Measurements from ENCODE around the gene CDC42EP2. TPM values are rescaled to one million over a fixed set of nuclear protein-coding genes. Genes with fewer than 3 reads are reported as not detected.

Gene CDC42EP2
- total RNA-seq, 1 donor from 2014 or later = 0.18 TPM

DNA sequence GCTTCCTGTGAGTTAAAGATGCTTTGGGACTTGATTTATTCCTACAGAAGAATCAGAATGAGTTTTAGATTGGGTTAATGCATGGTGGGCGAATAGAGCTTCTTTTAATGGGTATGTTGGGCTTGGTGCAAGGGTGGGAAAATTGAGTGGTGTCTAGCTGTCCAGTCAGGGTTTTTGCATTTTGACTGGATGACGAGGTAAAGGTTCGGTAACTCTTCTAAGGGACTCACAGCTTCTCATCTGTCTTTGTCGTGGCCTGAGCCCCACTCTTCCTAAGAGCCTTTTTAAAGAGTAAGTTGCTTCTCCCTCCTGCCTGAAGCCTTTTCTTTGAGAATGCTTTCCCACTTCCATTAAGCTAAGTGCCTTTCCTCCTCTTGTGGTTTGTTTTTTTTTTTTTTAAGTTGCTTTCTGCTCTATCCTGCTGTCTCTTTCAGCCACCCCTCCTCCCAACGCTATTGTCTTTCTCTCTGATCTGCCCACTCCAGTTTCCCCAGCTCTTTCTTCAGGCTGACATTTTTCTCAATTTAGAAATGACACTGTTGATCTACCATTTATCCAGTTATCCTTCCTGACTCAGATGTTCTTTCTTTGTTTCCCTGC lies 20.1 kb downstream of the CDC42EP2 start:
- TF ChIP-seq, protein P1, sequence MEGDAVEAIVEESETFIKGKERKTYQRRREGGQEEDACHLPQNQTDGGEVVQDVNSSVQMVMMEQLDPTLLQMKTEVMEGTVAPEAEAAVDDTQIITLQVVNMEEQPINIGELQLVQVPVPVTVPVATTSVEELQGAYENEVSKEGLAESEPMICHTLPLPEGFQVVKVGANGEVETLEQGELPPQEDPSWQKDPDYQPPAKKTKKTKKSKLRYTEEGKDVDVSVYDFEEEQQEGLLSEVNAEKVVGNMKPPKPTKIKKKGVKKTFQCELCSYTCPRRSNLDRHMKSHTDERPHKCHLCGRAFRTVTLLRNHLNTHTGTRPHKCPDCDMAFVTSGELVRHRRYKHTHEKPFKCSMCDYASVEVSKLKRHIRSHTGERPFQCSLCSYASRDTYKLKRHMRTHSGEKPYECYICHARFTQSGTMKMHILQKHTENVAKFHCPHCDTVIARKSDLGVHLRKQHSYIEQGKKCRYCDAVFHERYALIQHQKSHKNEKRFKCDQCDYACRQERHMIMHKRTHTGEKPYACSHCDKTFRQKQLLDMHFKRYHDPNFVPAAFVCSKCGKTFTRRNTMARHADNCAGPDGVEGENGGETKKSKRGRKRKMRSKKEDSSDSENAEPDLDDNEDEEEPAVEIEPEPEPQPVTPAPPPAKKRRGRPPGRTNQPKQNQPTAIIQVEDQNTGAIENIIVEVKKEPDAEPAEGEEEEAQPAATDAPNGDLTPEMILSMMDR (IDR thresholded peaks at IDR 0.05) = no peak
- ATAC-seq (ENCODE audit: low read depth) = no peak
- ChIA-PET POLR2A (interaction anchor here (0.6 to 2.3 kb wide), 8 partner anchors 23 to 557 kb away, joined by 3 to 11 read pairs (median 4); no protein-coding TSS in a partner anchor), CTCF (interaction anchor here (1.0 to 10.1 kb wide), 4 partner anchors 20 to 321 kb away, joined by 3 to 110 read pairs (median 3); partner anchors contain the start of genes ARL2 and CDC42EP2)
- Mint-ChIP-seq H3K27me3 (no peaks in the 10 kb centered on the region), H3K27ac (peak overlapping the region; percentile 73), H3K4me1 (peaks cover 38% of the 10 kb centered on the region), H3K4me3 (peak overlapping the region; percentile 98), H3K36me3 (ENCODE audit: low read depth) (peaks cover 22% of the 10 kb centered on the region), H3K9me3 (no peaks in the 10 kb centered on the region)
- intact Hi-C loops (cut with micrococcal nuclease) = loop anchor here (1.0 to 5.0 kb wide), 4 partner anchors 72 to 322 kb away; partner anchors contain the start of genes ARL2, POLA2 and SYVN1
- DNase-seq = no peak

- ChIA-PET CTCF (interaction anchor here (1.9 kb wide), 2 partner anchors 9 to 72 kb away, joined by 4 to 7 read pairs; no protein-coding TSS in a partner anchor), POLR2A (interaction anchor here (0.6 to 1.0 kb wide), 3 partner anchors 15 to 128 kb away, joined by 3 to 6 read pairs (median 4); no protein-coding TSS in a partner anchor)
- Mint-ChIP-seq H3K4me1 (peaks cover 31% of the 10 kb centered on the region), H3K36me3 (ENCODE audit: low read depth) (peaks cover 56% of the 10 kb centered on the region), H3K27ac (no peak overlapping the region), H3K4me3 (no peak overlapping the region), H3K27me3 (no peaks in the 10 kb centered on the region), H3K9me3 (no peaks in the 10 kb centered on the region)
- intact Hi-C loops (cut with micrococcal nuclease) = no loop called here
- TF ChIP-seq, protein P1 (IDR thresholded peaks at IDR 0.05) = no peak
- ATAC-seq (ENCODE audit: low read depth) (no peak), DNase-seq (no peak)
Measured at GRCh38 chr11:65338676-65339075, 24.0 kb downstream of the CDC42EP2 start.

DNA sequence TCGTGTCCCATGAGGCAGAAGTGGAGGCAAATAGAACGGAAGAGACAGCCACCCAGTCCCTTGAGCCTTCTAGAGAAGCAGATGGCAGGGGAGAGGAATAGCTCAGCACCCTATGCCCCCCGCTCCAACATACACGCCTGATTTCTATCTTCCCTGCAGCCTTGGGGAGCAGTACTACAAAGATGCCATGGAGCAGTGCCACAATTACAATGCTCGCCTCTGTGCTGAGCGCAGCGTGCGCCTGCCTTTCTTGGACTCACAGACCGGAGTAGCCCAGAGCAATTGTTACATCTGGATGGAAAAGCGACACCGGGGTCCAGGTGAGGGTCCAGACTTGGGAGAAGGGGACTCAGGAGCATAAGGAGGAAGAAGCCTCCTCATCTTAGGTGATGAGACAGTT lies 25.6 kb downstream of the CDC42EP2 start:
- no peak for DNase-seq
- H3K36me3 Mint-ChIP-seq (ENCODE audit: low read depth) = peaks cover 68% of the 10 kb centered on the region
- ChIA-PET POLR2A (interaction anchor here (0.6 kb wide), 1 partner anchor 59 kb away, joined by 6 read pairs; no protein-coding TSS in a partner anchor), CTCF (no interaction called here)
- no peaks in the 10 kb centered on the region for H3K9me3 Mint-ChIP-seq
- no peaks in the 10 kb centered on the region for H3K27me3 Mint-ChIP-seq
- H3K27ac Mint-ChIP-seq = no peak overlapping the region
- no peak for ATAC-seq (ENCODE audit: low read depth)
- no peak overlapping the region for H3K4me3 Mint-ChIP-seq
- TF ChIP-seq, protein P1 (IDR thresholded peaks at IDR 0.05) = no peak
- peaks cover 20% of the 10 kb centered on the region for H3K4me1 Mint-ChIP-seq
- intact Hi-C loops (cut with micrococcal nuclease) = no loop called here

DNA sequence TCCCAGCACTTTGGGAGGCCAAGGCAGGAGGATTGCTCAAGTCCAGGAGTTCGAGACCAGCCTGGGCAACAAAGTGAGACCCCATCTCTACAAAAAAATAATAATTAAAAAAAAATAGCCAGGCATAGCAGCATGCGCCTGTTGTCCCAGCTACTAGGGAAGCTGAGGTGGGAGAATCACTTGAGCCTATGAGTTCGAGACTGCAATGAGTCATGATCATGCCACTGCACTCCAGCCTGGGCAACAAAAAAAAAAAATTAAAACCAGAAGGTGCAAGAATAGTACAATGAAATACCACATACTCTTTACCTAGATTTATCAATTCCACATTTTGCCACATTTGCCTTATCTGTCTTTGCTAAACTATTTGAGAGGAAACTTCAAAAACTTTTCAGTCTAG lies 27.2 kb downstream of the CDC42EP2 start:
- H3K4me3 Mint-ChIP-seq = no peak overlapping the region
- H3K27ac Mint-ChIP-seq = no peak overlapping the region
- H3K4me1 Mint-ChIP-seq = peaks cover 12% of the 10 kb centered on the region
- no peaks in the 10 kb centered on the region for H3K9me3 Mint-ChIP-seq
- TF ChIP-seq, protein P1 (IDR thresholded peaks at IDR 0.05) = no peak
- ChIA-PET POLR2A (interaction anchor here (1.3 kb wide), 1 partner anchor 8 kb away, joined by 4 read pairs; the partner anchor contains the start of gene DPF2), CTCF (interaction anchor here (0.6 kb wide), 1 partner anchor 23 kb away, joined by 3 read pairs; no protein-coding TSS in a partner anchor)
- no peaks in the 10 kb centered on the region for H3K27me3 Mint-ChIP-seq
- intact Hi-C loops (cut with micrococcal nuclease) = no loop called here
- DNase-seq (no peak), ATAC-seq (ENCODE audit: low read depth) (no peak)
- H3K36me3 Mint-ChIP-seq (ENCODE audit: low read depth) = peaks cover 81% of the 10 kb centered on the region

DNA sequence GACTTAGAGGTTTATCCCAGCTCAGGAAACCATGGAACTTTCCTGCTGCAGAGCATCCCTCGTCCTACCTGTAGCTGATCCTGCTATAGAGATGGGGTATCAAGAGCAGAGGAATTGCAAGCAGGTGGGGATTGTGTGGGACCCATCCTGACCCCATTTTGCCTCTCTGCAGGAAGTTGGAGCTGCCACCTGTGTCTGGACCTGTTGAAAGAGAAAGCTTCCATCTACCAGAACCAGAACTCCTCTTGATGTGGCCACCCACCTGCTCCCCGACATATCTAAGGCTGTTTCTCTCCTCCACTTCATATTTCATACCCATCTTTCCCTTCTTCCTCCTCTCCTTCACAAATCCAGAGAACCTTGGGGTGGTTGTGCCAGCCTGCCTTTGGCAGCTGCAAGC lies 36.8 kb downstream of the CDC42EP2 start:
- Mint-ChIP-seq H3K27me3 (no peaks in the 10 kb centered on the region), H3K9me3 (no peaks in the 10 kb centered on the region), H3K4me1 (peaks cover 23% of the 10 kb centered on the region), H3K27ac (no peak overlapping the region), H3K4me3 (no peak overlapping the region), H3K36me3 (ENCODE audit: low read depth) (peaks cover 50% of the 10 kb centered on the region)
- DNase-seq = no peak
- ChIA-PET POLR2A (interaction anchor here (1.4 kb wide), 2 partner anchors 18 to 27 kb away, joined by 5 read pairs; partner anchors contain the start of gene DPF2), CTCF (interaction anchor here (2.9 kb wide), 1 partner anchor 22 kb away, joined by 9 read pairs; no protein-coding TSS in a partner anchor)
- TF ChIP-seq, protein P1 (IDR thresholded peaks at IDR 0.05) = no peak
- intact Hi-C loops (cut with micrococcal nuclease) = no loop called here
- no peak for ATAC-seq (ENCODE audit: low read depth)
